Nephron (organoid): ENCODE measurements around the gene TAP1.

Experiments used
- H3K27ac Mint-ChIP-seq, 3 experiments: 2 replicates each; pipeline ENCODE4 v1.8.0; 2020; ENCODE audit warnings: mixed read lengths in 3 of 3, mild to moderate bottlenecking in 2 of 3, moderate library complexity in 1 of 3
- H3K27me3 Mint-ChIP-seq: 2 replicates; pipeline ENCODE4 v1.8.0; 2021; ENCODE audit warnings: low read depth, mild to moderate bottlenecking, moderate library complexity, mixed read lengths
- H3K36me3 Mint-ChIP-seq: 2 replicates; pipeline ENCODE4 v1.8.0; 2020; ENCODE audit warnings: low read depth, mixed read lengths
- H3K4me1 Mint-ChIP-seq: 2 replicates; pipeline ENCODE4 v1.8.0; 2020; ENCODE audit warnings: mixed read lengths
- H3K4me3 Mint-ChIP-seq, 3 experiments: 2 replicates each; pipeline ENCODE4 v1.8.0; 2020; ENCODE audit warnings: mild to moderate bottlenecking in 3 of 3, mixed read lengths in 3 of 3, moderate library complexity in 2 of 3
- H3K9me3 Mint-ChIP-seq: 2 replicates; pipeline ENCODE4 v1.8.0; 2020; ENCODE audit warnings: mixed read lengths
- TF ChIP-seq, protein P1 (sequence below), 3 experiments: fragments of 200-600 bp; sonication (generic); IDR thresholded peaks; one replicate each; pipeline ENCODE4 v1.5.0; 2021; ENCODE audit warnings: antibody characterized with exemption in 3 of 3; ENCODE audit not compliant: unreplicated experiment in 3 of 3

The TAP1 gene

GRCh38 chr6:32865724-32866443 is 12.4 kb upstream of the TAP1 start:
- no peaks in the 10 kb centered on the region for H3K9me3 Mint-ChIP-seq
- H3K4me1 Mint-ChIP-seq: no peaks in the 10 kb centered on the region
- TF ChIP-seq, protein P1, sequence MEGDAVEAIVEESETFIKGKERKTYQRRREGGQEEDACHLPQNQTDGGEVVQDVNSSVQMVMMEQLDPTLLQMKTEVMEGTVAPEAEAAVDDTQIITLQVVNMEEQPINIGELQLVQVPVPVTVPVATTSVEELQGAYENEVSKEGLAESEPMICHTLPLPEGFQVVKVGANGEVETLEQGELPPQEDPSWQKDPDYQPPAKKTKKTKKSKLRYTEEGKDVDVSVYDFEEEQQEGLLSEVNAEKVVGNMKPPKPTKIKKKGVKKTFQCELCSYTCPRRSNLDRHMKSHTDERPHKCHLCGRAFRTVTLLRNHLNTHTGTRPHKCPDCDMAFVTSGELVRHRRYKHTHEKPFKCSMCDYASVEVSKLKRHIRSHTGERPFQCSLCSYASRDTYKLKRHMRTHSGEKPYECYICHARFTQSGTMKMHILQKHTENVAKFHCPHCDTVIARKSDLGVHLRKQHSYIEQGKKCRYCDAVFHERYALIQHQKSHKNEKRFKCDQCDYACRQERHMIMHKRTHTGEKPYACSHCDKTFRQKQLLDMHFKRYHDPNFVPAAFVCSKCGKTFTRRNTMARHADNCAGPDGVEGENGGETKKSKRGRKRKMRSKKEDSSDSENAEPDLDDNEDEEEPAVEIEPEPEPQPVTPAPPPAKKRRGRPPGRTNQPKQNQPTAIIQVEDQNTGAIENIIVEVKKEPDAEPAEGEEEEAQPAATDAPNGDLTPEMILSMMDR (IDR thresholded peaks at IDR 0.05; ENCODE audit: unreplicated experiment in 3 of 3): no peak
- H3K4me3 Mint-ChIP-seq: no peak overlapping the region
- H3K27me3 Mint-ChIP-seq: peaks cover 63% of the 10 kb centered on the region
- H3K36me3 Mint-ChIP-seq: no peaks in the 10 kb centered on the region
- H3K27ac Mint-ChIP-seq: no peak overlapping the region

GRCh38 chr6:32862725-32863124 is 9.2 kb upstream of the TAP1 start:
- H3K27me3 Mint-ChIP-seq: peaks cover 69% of the 10 kb centered on the region
- H3K27ac Mint-ChIP-seq: no peak overlapping the region
- H3K36me3 Mint-ChIP-seq: no peaks in the 10 kb centered on the region
- TF ChIP-seq, protein P1 (IDR thresholded peaks at IDR 0.05; ENCODE audit: unreplicated experiment in 3 of 3): no peak
- no peaks in the 10 kb centered on the region for H3K9me3 Mint-ChIP-seq
- H3K4me1 Mint-ChIP-seq: no peaks in the 10 kb centered on the region
- no peak overlapping the region for H3K4me3 Mint-ChIP-seq

- TF ChIP-seq, protein P1 (IDR thresholded peaks at IDR 0.05; ENCODE audit: unreplicated experiment in 3 of 3): no peak
Observed at GRCh38 chr6:32860674-32861073, 7.2 kb upstream of the TAP1 start.

GRCh38 chr6:32858194-32858593 is 4.7 kb upstream of the TAP1 start:
- Mint-ChIP-seq H3K36me3 (no peaks in the 10 kb centered on the region), H3K4me1 (peaks cover 7% of the 10 kb centered on the region), H3K9me3 (no peaks in the 10 kb centered on the region), H3K27ac (no peak overlapping the region), H3K4me3 (no peak overlapping the region), H3K27me3 (peaks cover 76% of the 10 kb centered on the region)
- TF ChIP-seq, protein P1 (IDR thresholded peaks at IDR 0.05; ENCODE audit: unreplicated experiment in 3 of 3): no peak

More at GRCh38 chr6:32860674-32861073, 7.2 kb upstream of the TAP1 start:
- Mint-ChIP-seq H3K4me3 (no peak overlapping the region), H3K9me3 (no peaks in the 10 kb centered on the region), H3K36me3 (no peaks in the 10 kb centered on the region), H3K27ac (no peak overlapping the region), H3K4me1 (no peaks in the 10 kb centered on the region), H3K27me3 (peaks cover 70% of the 10 kb centered on the region)

GRCh38 chr6:32857156-32857891 is 3.8 kb upstream of the TAP1 start:
- Mint-ChIP-seq H3K9me3 (no peaks in the 10 kb centered on the region), H3K4me3 (no peak overlapping the region), H3K27ac (no peak overlapping the region), H3K4me1 (peaks cover 13% of the 10 kb centered on the region), H3K36me3 (no peaks in the 10 kb centered on the region), H3K27me3 (peaks cover 85% of the 10 kb centered on the region)
- TF ChIP-seq, protein P1 (IDR thresholded peaks at IDR 0.05; ENCODE audit: unreplicated experiment in 3 of 3): no peak
